Breast epithelium (tissue), 4 donors: Measurements from ENCODE around the gene BATF2. TPM values are rescaled to one million over a fixed set of nuclear protein-coding genes. Genes with fewer than 3 reads are reported as not detected.

Experiments
- DNase-seq, 2 donors: peaks; one replicate each; pipeline ENCODE4 v3.0.0-alpha.2; 2019; ENCODE audit warnings: low spot score in 2 of 2
- H3K27ac ChIP-seq, 2 donors: fragments of 200-600 bp; sonication (generic) in 1 of 2; one replicate each; pipeline ENCODE4 v1.5.1; 2016 to 2019; ENCODE audit warnings: mild to moderate bottlenecking in 1 of 2
- H3K27me3 ChIP-seq, 2 donors: fragments of 200-600 bp; sonication (generic) in 1 of 2; one replicate each; pipeline versions ENCODE4 v1.5.1 to v1.6.0; 2017 to 2019; ENCODE audit warnings: control low read depth in 1 of 2, mild to moderate bottlenecking in 1 of 2
- H3K36me3 ChIP-seq: fragments of 200-600 bp; one replicate; pipeline ENCODE4 v1.5.1; 2019
- H3K4me1 ChIP-seq, 2 donors: fragments of 200-600 bp; sonication (generic); one replicate each; pipeline ENCODE4 v1.5.1; 2016 to 2019; ENCODE audit warnings: control low read depth in 1 of 2
- H3K4me3 ChIP-seq, 3 donors: fragments of 200-600 bp; sonication (generic); 1 replicate in 2 of 3; 2 replicates in 1 of 3; pipeline ENCODE4 v1.5.1; 2016 to 2019; ENCODE audit warnings: mild to moderate bottlenecking in 3 of 3, moderate library complexity in 2 of 3
- H3K9me3 ChIP-seq, 2 donors: fragments of 200-600 bp; sonication (generic) in 1 of 2; one replicate each; pipeline ENCODE4 v1.5.1; 2016 to 2019; ENCODE audit warnings: control low read depth in 1 of 2
- CTCF ChIP-seq, 3 donors: fragments of 450-650 bp; IDR thresholded peaks; one replicate each; pipeline ENCODE4 v1.5.1; 2016 to 2017; ENCODE audit warnings: antibody characterized with exemption in 3 of 3, mild to moderate bottlenecking in 3 of 3, moderate library complexity in 3 of 3
- POLR2A ChIP-seq: fragments of 450-650 bp; IDR thresholded peaks from one replicate; pipeline ENCODE4 v1.6.1; 2016; ENCODE audit warnings: antibody characterized with exemption, mild to moderate bottlenecking, moderate library complexity
- POLR2AphosphoS5 ChIP-seq, 3 donors: sonication (generic); formaldehyde crosslinking; IDR thresholded peaks; one replicate each; pipeline ENCODE4 v1.6.1; 2017; ENCODE audit warnings: antibody characterized with exemption in 3 of 3
- intact Hi-C: fragments of 100-400 bp; cut with DNase I; formaldehyde crosslinking; loops from one replicate; pipeline ENCODE4 v1.15.1; 2023; ENCODE audit warnings: low total_unique reads
- total RNA-seq, 3 donors: library from RNA; depleted of rRNA; stranded (reverse); fragments of >200 nt; gene quantifications; one replicate each; pipeline ENCODE4 v1.1.0, GENCODE V29; 2016

Gene BATF2
- total RNA-seq, 3 donors from 2014 or later, result 0.33 to 1.5 (median 0.64) TPM

GRCh38 chr11:64947208-64947814 is 49.5 kb downstream of the BATF2 start:
- no peak for DNase-seq
- H3K9me3 ChIP-seq, result no peaks in the 10 kb centered on the region
- intact Hi-C loops, result loop anchor here (10.0 kb wide), 1 partner anchor 47 kb away; the partner anchor contains the start of gene BATF2
- H3K4me1 ChIP-seq, result no peaks in the 10 kb centered on the region
- TF ChIP-seq POLR2AphosphoS5 (IDR thresholded peaks at IDR 0.05) (no peak), POLR2A (no peak), CTCF (IDR thresholded peaks at IDR 0.05) (no peak)
- H3K4me3 ChIP-seq, result no peak overlapping the region
- H3K27me3 ChIP-seq, result no peaks in the 10 kb centered on the region
- H3K27ac ChIP-seq, result no peak overlapping the region
- no peaks in the 10 kb centered on the region for H3K36me3 ChIP-seq

Other genes starting within 250 kb of the BATF2 start
- gene PYGM, start 237.0 kb downstream of the BATF2 start, total RNA-seq, result 1 to 10 TPM; 1.3 to 4.5 (median 3.4) TPM
- 100 to 1,000 TPM; 264 to 293 (median 277) TPM for gene SF1, start 218.4 kb downstream of the BATF2 start, total RNA-seq
- gene MAP4K2, start 193.8 kb downstream of the BATF2 start, total RNA-seq, result 10 to 100 TPM in 2 of 3 donors, 1 to 10 TPM in 1; 7.7 to 16.1 (median 14.0) TPM
- gene MEN1, start 186.4 kb downstream of the BATF2 start, total RNA-seq, result 10 to 100 TPM; 11.4 to 19.0 (median 14.8) TPM
- gene CDC42BPG, start 152.3 kb downstream of the BATF2 start, total RNA-seq, result 10 to 100 TPM in 1 of 3 donors, 1 to 10 TPM in 1, not detected in 1; 5.9 to 14.9 TPM
- gene EHD1, start 118.3 kb downstream of the BATF2 start, total RNA-seq, result 10 to 100 TPM; 26.9 to 45.4 (median 31.2) TPM
- gene ATG2A, start 79.8 kb downstream of the BATF2 start, total RNA-seq, result 10 to 100 TPM; 20.0 to 22.1 (median 21.2) TPM
- gene PPP2R5B, start 72.3 kb downstream of the BATF2 start, total RNA-seq, result 10 to 100 TPM; 12.8 to 14.0 (median 13.8) TPM
- not detected for gene GPHA2, start 61.1 kb downstream of the BATF2 start, total RNA-seq
- not detected for gene MAJIN, start 24.9 kb downstream of the BATF2 start, total RNA-seq
- gene ARL2, start 17.2 kb upstream of the BATF2 start, total RNA-seq, result 100 to 1,000 TPM in 2 of 3 donors, 10 to 100 TPM in 1; 99.8 to 193 (median 154) TPM
- gene SNX15, start 30.5 kb upstream of the BATF2 start, total RNA-seq, result 10 to 100 TPM; 17.0 to 22.7 (median 17.1) TPM
- gene SAC3D1, start 44.2 kb upstream of the BATF2 start, total RNA-seq, result 1 to 10 TPM; 7.5 to 9.2 (median 7.5) TPM
- 10 to 100 TPM; 15.5 to 28.8 (median 19.2) TPM for gene NAALADL1, start 61.6 kb upstream of the BATF2 start, total RNA-seq
- gene CDCA5, start 87.1 kb upstream of the BATF2 start, total RNA-seq, result 1 to 10 TPM in 1 of 3 donors, under 1 TPM in 2; 0.96 to 1.2 (median 0.98) TPM
- gene ZFPL1, start 87.3 kb upstream of the BATF2 start, total RNA-seq, result 10 to 100 TPM; 33.8 to 44.1 (median 44.0) TPM
- 100 to 1,000 TPM; 166 to 317 (median 218) TPM for gene VPS51, start 99.2 kb upstream of the BATF2 start, total RNA-seq
- 100 to 1,000 TPM in 1 of 3 donors, 10 to 100 TPM in 2; 38.8 to 189 (median 44.2) TPM for gene TM7SF2, start 114.9 kb upstream of the BATF2 start, total RNA-seq
- gene ZNHIT2, start 120.7 kb upstream of the BATF2 start, total RNA-seq, result 10 to 100 TPM; 14.6 to 23.3 (median 20.3) TPM
- 1,000 to 10,000 TPM in 1 of 3 donors, 100 to 1,000 TPM in 2; 786 to 1,230 (median 855) TPM for gene FAU, start 125.2 kb upstream of the BATF2 start, total RNA-seq
- gene MRPL49, start 125.3 kb upstream of the BATF2 start, total RNA-seq, result 10 to 100 TPM; 66.2 to 92.6 (median 72.8) TPM
- gene SYVN1, start 137.5 kb upstream of the BATF2 start, total RNA-seq, result 10 to 100 TPM; 25.8 to 31.7 (median 27.2) TPM
- not detected for gene SPDYC, start 173.3 kb upstream of the BATF2 start, total RNA-seq
- 100 to 1,000 TPM; 112 to 167 (median 140) TPM for gene CAPN1, start 185.0 kb upstream of the BATF2 start, total RNA-seq